Neural progenitor cell (in vitro differentiated cells): ENCODE measurements around the gene SGCG. TPM values are rescaled to one million over a fixed set of nuclear protein-coding genes. Genes with fewer than 3 reads are reported as not detected.
"Not testable (repeated sequence)": the region's sequence is repeated elsewhere in the genome, so short reads cannot be mapped to it uniquely, and the experiment has no call there.

Source experiments
- DNase-seq: peaks from one replicate; pipeline ENCODE4 v3.0.0-alpha.2; 2016; ENCODE audit warnings: low spot score
- H2AFZ ChIP-seq: fragments of 200-600 bp; sonication (generic); replicated peaks from 2 replicates; pipeline ENCODE4 v1.6.1; 2016; ENCODE audit warnings: antibody characterized with exemption
- H3F3A ChIP-seq: fragments of 200-600 bp; sonication (generic); 2 replicates; pipeline ENCODE4 v1.6.1; 2016; ENCODE audit warnings: antibody characterized with exemption, low read depth
- H3K27ac ChIP-seq: fragments of 200-600 bp; sonication (generic); 2 replicates; pipeline ENCODE4 v1.5.1; 2016; ENCODE audit warnings: mild to moderate bottlenecking
- H3K27me3 ChIP-seq: fragments of 200-600 bp; sonication (generic); 2 replicates; pipeline ENCODE4 v1.6.1; 2016; ENCODE audit warnings: mild to moderate bottlenecking, moderate library complexity
- H3K36me3 ChIP-seq: fragments of 200-600 bp; sonication (generic); 2 replicates; pipeline ENCODE4 v1.5.1; 2016
- H3K4me1 ChIP-seq: fragments of 200-600 bp; sonication (generic); 2 replicates; pipeline ENCODE4 v1.6.1; 2016; ENCODE audit warnings: mixed run types
- H3K4me2 ChIP-seq: fragments of 200-600 bp; sonication (generic); 2 replicates; pipeline ENCODE4 v1.6.1; 2016
- H3K4me3 ChIP-seq: fragments of 200-600 bp; sonication (generic); 2 replicates; pipeline ENCODE4 v1.5.1; 2016
- H3K79me2 ChIP-seq: fragments of 200-600 bp; sonication (generic); 2 replicates; pipeline ENCODE4 v1.6.1; 2016; ENCODE audit warnings: low read depth
- H3K9ac ChIP-seq: fragments of 200-600 bp; sonication (generic); 2 replicates; pipeline ENCODE4 v1.6.1; 2016
- H3K9me3 ChIP-seq: fragments of 200-600 bp; sonication (generic); 2 replicates; pipeline ENCODE4 v1.5.1; 2016; ENCODE audit warnings: low read depth
- H4K20me1 ChIP-seq: fragments of 200-600 bp; sonication (generic); 2 replicates; pipeline ENCODE4 v1.6.1; 2016; ENCODE audit warnings: low read depth
- H3K27ac Mint-ChIP-seq: 3 replicates; pipeline ENCODE4 v1.8.0; 2021; ENCODE audit warnings: mixed read lengths
- H3K27me3 Mint-ChIP-seq: 2 replicates; pipeline ENCODE4 v1.8.0; 2022; ENCODE audit warnings: low read depth, mild to moderate bottlenecking, inconsistent platforms, moderate library complexity, mixed read lengths; ENCODE audit not compliant: insufficient read depth
- H3K36me3 Mint-ChIP-seq: 3 replicates; pipeline ENCODE4 v1.8.0; 2021; ENCODE audit warnings: mixed read lengths
- H3K4me1 Mint-ChIP-seq: 3 replicates; pipeline ENCODE4 v1.8.0; 2021; ENCODE audit warnings: mixed read lengths
- H3K4me3 Mint-ChIP-seq: 3 replicates; pipeline ENCODE4 v1.8.0; 2021; ENCODE audit warnings: mild to moderate bottlenecking, moderate library complexity, mixed read lengths
- H3K9me3 Mint-ChIP-seq: 3 replicates; pipeline ENCODE4 v1.8.0; 2020; ENCODE audit warnings: mixed read lengths
- EZH2 ChIP-seq: fragments of 200-600 bp; sonication (generic); IDR thresholded peaks from 2 replicates; pipeline ENCODE4 v1.6.1; 2017; ENCODE audit warnings: antibody characterized with exemption, mild to moderate bottlenecking, moderate library complexity
- EZH2phosphoT487 ChIP-seq: fragments of 200-600 bp; sonication (generic); IDR thresholded peaks from 2 replicates; pipeline ENCODE4 v1.6.1; 2017; ENCODE audit warnings: antibody characterized with exemption
- total RNA-seq: library from RNA; depleted of rRNA; stranded (reverse); fragments of >200 nt; gene quantifications from 2 replicates; pipeline ENCODE4 v1.2.3, GENCODE V29; 2015; ENCODE audit warnings: low replicate concordance
- TF ChIP-seq, protein P1 (sequence below): fragments of 200-600 bp; sonication (generic); IDR thresholded peaks from 2 replicates; pipeline ENCODE4 v1.5.1; 2017; ENCODE audit warnings: antibody characterized with exemption, mild to moderate bottlenecking

The SGCG gene
- total RNA-seq, 1 donor from 2014 or later, result 0.19 TPM

DNA sequence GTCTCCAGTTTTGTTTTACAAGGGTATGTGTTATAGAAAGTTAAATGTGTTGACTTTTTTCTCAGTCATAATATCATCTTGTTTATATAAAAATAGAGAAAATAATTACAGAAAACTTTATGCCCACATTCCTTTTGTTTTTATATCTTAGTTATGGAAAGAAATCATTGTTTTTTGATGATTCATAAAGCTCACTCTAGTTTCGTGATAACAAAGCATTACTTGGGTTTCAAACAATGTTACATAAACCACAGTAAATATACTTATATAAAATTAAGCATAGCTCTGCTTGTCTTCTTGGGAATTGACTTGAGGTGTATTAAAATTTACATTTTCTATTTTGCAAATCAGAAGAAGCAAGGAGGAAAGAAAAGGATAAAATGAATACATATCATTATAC is 111.8 kb downstream of the SGCG start:
- Histone ChIP-seq H3K79me2 (no peaks in the 10 kb centered on the region), H4K20me1 (no peaks in the 10 kb centered on the region), H3K4me3 (no peak overlapping the region), H3K4me1 (peaks cover 6% of the 10 kb centered on the region), H3K27ac (no peak overlapping the region), H3K4me2 (no peak overlapping the region), H3F3A (no peaks in the 10 kb centered on the region), H3K36me3 (no peaks in the 10 kb centered on the region), H3K9me3 (no peaks in the 10 kb centered on the region), H2AFZ (no peak overlapping the region), H3K27me3 (no peaks in the 10 kb centered on the region), H3K9ac (no peak overlapping the region)
- DNase-seq, result no peak
- TF ChIP-seq, protein P1, sequence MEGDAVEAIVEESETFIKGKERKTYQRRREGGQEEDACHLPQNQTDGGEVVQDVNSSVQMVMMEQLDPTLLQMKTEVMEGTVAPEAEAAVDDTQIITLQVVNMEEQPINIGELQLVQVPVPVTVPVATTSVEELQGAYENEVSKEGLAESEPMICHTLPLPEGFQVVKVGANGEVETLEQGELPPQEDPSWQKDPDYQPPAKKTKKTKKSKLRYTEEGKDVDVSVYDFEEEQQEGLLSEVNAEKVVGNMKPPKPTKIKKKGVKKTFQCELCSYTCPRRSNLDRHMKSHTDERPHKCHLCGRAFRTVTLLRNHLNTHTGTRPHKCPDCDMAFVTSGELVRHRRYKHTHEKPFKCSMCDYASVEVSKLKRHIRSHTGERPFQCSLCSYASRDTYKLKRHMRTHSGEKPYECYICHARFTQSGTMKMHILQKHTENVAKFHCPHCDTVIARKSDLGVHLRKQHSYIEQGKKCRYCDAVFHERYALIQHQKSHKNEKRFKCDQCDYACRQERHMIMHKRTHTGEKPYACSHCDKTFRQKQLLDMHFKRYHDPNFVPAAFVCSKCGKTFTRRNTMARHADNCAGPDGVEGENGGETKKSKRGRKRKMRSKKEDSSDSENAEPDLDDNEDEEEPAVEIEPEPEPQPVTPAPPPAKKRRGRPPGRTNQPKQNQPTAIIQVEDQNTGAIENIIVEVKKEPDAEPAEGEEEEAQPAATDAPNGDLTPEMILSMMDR, result no peak
- TF ChIP-seq EZH2phosphoT487 (no peak), EZH2 (no peak)
- Mint-ChIP-seq H3K4me1 (no peaks in the 10 kb centered on the region), H3K9me3 (no peaks in the 10 kb centered on the region), H3K27me3 (no peaks in the 10 kb centered on the region), H3K27ac (no peak overlapping the region), H3K36me3 (no peaks in the 10 kb centered on the region), H3K4me3 (no peak overlapping the region)

DNA sequence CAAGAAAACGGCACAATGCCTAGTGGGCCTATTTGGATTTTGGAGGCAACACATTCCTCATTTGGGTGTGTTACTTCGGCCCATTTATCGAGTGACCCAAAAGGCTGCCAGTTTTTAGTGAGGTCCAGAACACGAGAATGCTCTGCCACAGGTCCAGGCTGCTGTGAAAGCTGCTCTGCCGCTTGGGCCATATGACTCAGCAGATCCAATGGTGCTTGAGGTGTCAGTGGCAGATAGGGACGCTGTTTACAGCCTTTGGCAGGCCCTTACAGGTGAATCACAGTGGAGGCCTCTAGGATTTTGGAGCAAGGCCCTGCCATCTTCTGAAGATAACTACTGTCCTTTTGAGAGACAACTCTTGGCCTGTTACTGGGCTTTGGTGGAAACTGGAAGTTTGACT is 134.1 kb downstream of the SGCG start:
- H3F3A ChIP-seq, H3K27me3 ChIP-seq, H3K9ac ChIP-seq, H3K9me3 Mint-ChIP-seq, H3K9me3 ChIP-seq, H3K4me3 Mint-ChIP-seq, H3K36me3 Mint-ChIP-seq, H3K27ac ChIP-seq, H3K4me3 ChIP-seq, H3K27ac Mint-ChIP-seq, H2AFZ ChIP-seq, H4K20me1 ChIP-seq, H3K4me1 Mint-ChIP-seq, H3K79me2 ChIP-seq, H3K4me1 ChIP-seq, DNase-seq, H3K4me2 ChIP-seq, H3K27me3 Mint-ChIP-seq, H3K36me3 ChIP-seq: not testable (repeated sequence)

DNA sequence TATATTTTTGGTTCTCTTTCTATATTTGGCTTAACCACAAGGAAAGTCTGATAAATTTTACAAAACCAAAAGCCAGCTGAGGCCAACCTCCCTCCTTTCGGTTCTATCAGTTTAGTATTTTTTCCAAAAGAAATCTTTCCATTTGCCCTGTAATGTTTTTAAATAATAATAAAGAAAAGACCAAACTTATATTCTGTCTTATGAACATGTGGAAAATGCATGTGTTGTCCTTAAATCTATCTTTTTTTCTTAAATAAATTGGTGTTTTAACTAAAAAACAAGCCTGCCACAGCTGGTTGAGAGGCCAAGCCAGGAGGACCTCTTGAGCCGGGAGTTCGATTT is 139.1 kb downstream of the SGCG start:
- Mint-ChIP-seq H3K27ac (no peak overlapping the region), H3K4me1 (peaks cover 20% of the 10 kb centered on the region), H3K4me3 (no peak overlapping the region), H3K9me3 (no peaks in the 10 kb centered on the region), H3K36me3 (no peaks in the 10 kb centered on the region), H3K27me3 (peaks cover 8% of the 10 kb centered on the region)
- Histone ChIP-seq H3K9me3 (no peaks in the 10 kb centered on the region), H3K27ac (no peak overlapping the region), H3K27me3 (no peaks in the 10 kb centered on the region), H3K36me3 (no peaks in the 10 kb centered on the region), H4K20me1 (no peaks in the 10 kb centered on the region), H2AFZ (no peak overlapping the region), H3K4me1 (peaks cover 11% of the 10 kb centered on the region), H3K9ac (no peak overlapping the region), H3F3A (no peaks in the 10 kb centered on the region), H3K4me3 (no peak overlapping the region), H3K79me2 (no peaks in the 10 kb centered on the region), H3K4me2 (no peak overlapping the region)
- DNase-seq, result no peak
- TF ChIP-seq EZH2phosphoT487 (no peak), EZH2 (no peak)
- TF ChIP-seq, protein P1, result no peak

DNA sequence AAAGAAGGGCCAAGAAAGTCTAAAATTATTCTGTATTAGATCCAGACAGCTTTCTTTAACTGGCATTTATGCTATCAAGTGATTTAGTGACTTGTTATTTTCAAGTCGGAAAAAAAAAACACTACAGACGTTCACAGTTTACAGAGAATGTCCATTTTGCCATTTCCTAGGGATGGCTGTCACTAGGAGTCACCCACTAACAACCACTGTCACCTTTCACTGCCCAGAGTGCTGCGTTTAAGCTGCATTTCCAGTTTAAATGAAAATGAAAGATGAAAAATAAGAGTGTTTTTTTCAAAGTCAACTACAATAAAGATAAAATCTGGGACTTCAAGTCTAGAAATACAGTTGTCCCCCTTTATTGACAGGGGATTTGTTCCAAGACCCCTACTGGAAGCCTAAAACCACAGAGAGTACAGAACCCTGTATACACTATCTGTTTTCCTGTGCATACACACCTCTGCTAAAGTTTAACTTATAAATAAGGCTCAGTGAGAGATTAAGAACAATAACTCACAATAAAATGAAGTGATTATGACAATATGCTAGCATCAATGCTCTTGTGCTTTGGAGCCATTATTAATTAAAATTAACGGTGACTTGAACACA is 140.3 kb downstream of the SGCG start:
- Histone ChIP-seq H3K9me3 (no peaks in the 10 kb centered on the region), H3K4me3 (no peak overlapping the region), H3K79me2 (no peaks in the 10 kb centered on the region), H3K4me2 (no peak overlapping the region), H3F3A (no peaks in the 10 kb centered on the region), H3K9ac (no peak overlapping the region), H3K4me1 (peaks cover 11% of the 10 kb centered on the region), H3K27me3 (no peaks in the 10 kb centered on the region), H4K20me1 (no peaks in the 10 kb centered on the region), H3K27ac (no peak overlapping the region), H3K36me3 (no peaks in the 10 kb centered on the region), H2AFZ (no peak overlapping the region)
- no peak for DNase-seq
- peaks cover 25% of the 10 kb centered on the region for H3K4me1 Mint-ChIP-seq
- no peak overlapping the region for H3K27ac Mint-ChIP-seq
- H3K4me3 Mint-ChIP-seq, result no peak overlapping the region
- TF ChIP-seq, protein P1, result no peak
- TF ChIP-seq EZH2phosphoT487 (no peak), EZH2 (no peak)
- H3K36me3 Mint-ChIP-seq, result no peaks in the 10 kb centered on the region
- peaks cover 8% of the 10 kb centered on the region for H3K27me3 Mint-ChIP-seq
- H3K9me3 Mint-ChIP-seq, result no peaks in the 10 kb centered on the region
